HEK293T (cell line): ENCODE results near the gene MREG.
"Not testable (repeated sequence)": the region's sequence is repeated elsewhere in the genome, so short reads cannot be mapped to it uniquely, and the experiment has no call there.

Experiments
- CTCF ChIA-PET: fragments of 350-600 bp; formaldehyde crosslinking; extraction: SDS; loops from one replicate; lab custom pipeline; 2021; ENCODE audit warnings: antibody characterized with exemption, inconsistent platforms; lab: Yijun Ruan, JAX
- POLR2A ChIA-PET: fragments of 350-600 bp; formaldehyde crosslinking; extraction: SDS; loops from one replicate; lab custom pipeline; 2020; ENCODE audit warnings: antibody characterized with exemption, inconsistent platforms; lab: Yijun Ruan, JAX
- DNase-seq: peaks from one replicate; pipeline ENCODE4 v3.0.0; 2012; ENCODE audit warnings: mixed read lengths; ENCODE audit errors: extremely low spot score
- ARNT ChIP-seq: fragments of 450-650 bp; IDR thresholded peaks from 2 replicates; pipeline ENCODE4 v1.6.1; 2017; ENCODE audit warnings: mild to moderate bottlenecking
- BHLHE40 ChIP-seq: fragments of 450-650 bp; IDR thresholded peaks from 2 replicates; pipeline ENCODE4 v1.6.1; 2016; ENCODE audit warnings: mild to moderate bottlenecking, moderate library complexity, borderline replicate concordance
- CTBP1 ChIP-seq: fragments of 450-650 bp; IDR thresholded peaks from 2 replicates; pipeline ENCODE4 v1.6.1; 2016; ENCODE audit warnings: borderline replicate concordance
- ELF4 ChIP-seq: fragments of 450-650 bp; IDR thresholded peaks from 2 replicates; pipeline ENCODE4 v1.6.1; 2017; ENCODE audit warnings: antibody characterized with exemption
- FOXA1 ChIP-seq: fragments of 450-650 bp; IDR thresholded peaks from 2 replicates; pipeline ENCODE4 v1.6.1; 2016; ENCODE audit warnings: mild to moderate bottlenecking
- FOXK2 ChIP-seq: fragments of 450-650 bp; IDR thresholded peaks from 2 replicates; pipeline ENCODE4 v1.6.1; 2016; ENCODE audit warnings: mild to moderate bottlenecking
- FOXM1 ChIP-seq: fragments of 450-650 bp; IDR thresholded peaks from 2 replicates; pipeline ENCODE4 v1.6.1; 2017; ENCODE audit warnings: mild to moderate bottlenecking, borderline replicate concordance
- HDGF ChIP-seq: fragments of 450-650 bp; IDR thresholded peaks from 2 replicates; pipeline ENCODE4 v1.6.1; 2017; ENCODE audit warnings: antibody characterized with exemption, borderline replicate concordance
- L3MBTL2 ChIP-seq: fragments of 450-650 bp; conservative IDR thresholded peaks from 2 replicates; pipeline ENCODE4 v1.6.1; 2016; ENCODE audit warnings: mild to moderate bottlenecking
- LEF1 ChIP-seq: fragments of 450-650 bp; IDR thresholded peaks from 2 replicates; pipeline ENCODE4 v1.6.1; 2017; ENCODE audit warnings: mild to moderate bottlenecking, borderline replicate concordance
- NFRKB ChIP-seq: fragments of 450-650 bp; IDR thresholded peaks from 2 replicates; pipeline ENCODE4 v1.6.1; 2016; ENCODE audit warnings: mild to moderate bottlenecking, moderate library complexity
- PKNOX1 ChIP-seq: fragments of 450-650 bp; IDR thresholded peaks from 2 replicates; pipeline ENCODE4 v1.6.1; 2016
- SP1 ChIP-seq: fragments of 450-650 bp; IDR thresholded peaks from 2 replicates; pipeline ENCODE4 v1.6.1; 2017
- SUZ12 ChIP-seq: fragments of 450-650 bp; IDR thresholded peaks from 2 replicates; pipeline ENCODE4 v1.6.1; 2016; ENCODE audit warnings: mild to moderate bottlenecking
- TARDBP ChIP-seq: fragments of 450-650 bp; IDR thresholded peaks from 2 replicates; pipeline ENCODE4 v1.6.1; 2016
- ZNF384 ChIP-seq: fragments of 450-650 bp; IDR thresholded peaks from 2 replicates; pipeline ENCODE4 v1.6.1; 2016

Gene MREG

GRCh38 chr2:215979620-215980019, 33.7 kb downstream of the MREG start:
- DNase-seq = no peak
- CTCF ChIA-PET = interaction anchor here (1.2 kb wide), 1 partner anchor 43 kb away, joined by 5 read pairs; no protein-coding TSS in a partner anchor

GRCh38 chr2:215974700-215975429, 38.5 kb downstream of the MREG start:
- no peak for DNase-seq
- TF ChIP-seq SP1 (no peak), BHLHE40 (no peak), SUZ12 (no peak), TARDBP (no peak), FOXA1 (no peak), ELF4 (no peak), ARNT (no peak), NFRKB (no peak), PKNOX1 (no peak), CTBP1 (no peak)
- ChIA-PET CTCF (no interaction called here), POLR2A (no interaction called here)

More at GRCh38 chr2:215979620-215980019, 33.7 kb downstream of the MREG start:
- no peak for TF ChIP-seq FOXM1
- TF ChIP-seq CTBP1 = no peak
- no peak for TF ChIP-seq ARNT
- TF ChIP-seq FOXA1 = no peak
- no peak for TF ChIP-seq ZNF384
- TF ChIP-seq SP1 = no peak
- TF ChIP-seq ELF4 = no peak
- no peak for TF ChIP-seq NFRKB
- no peak for TF ChIP-seq SUZ12
- no peak for TF ChIP-seq LEF1
- TF ChIP-seq BHLHE40 = no peak
- TF ChIP-seq HDGF = no peak
- TF ChIP-seq PKNOX1 = no peak
- POLR2A ChIA-PET = no interaction called here

GRCh38 chr2:215973954-215974699, 39.2 kb downstream of the MREG start:
- ChIA-PET CTCF (no interaction called here), POLR2A (no interaction called here)
- DNase-seq = no peak
- no peak for TF ChIP-seq ELF4
- TF ChIP-seq SP1 = no peak
- no peak for TF ChIP-seq FOXM1
- no peak for TF ChIP-seq NFRKB
- TF ChIP-seq SUZ12 = no peak
- TF ChIP-seq BHLHE40 = no peak
- TF ChIP-seq LEF1 = no peak
- no peak for TF ChIP-seq CTBP1
- no peak for TF ChIP-seq FOXA1
- TF ChIP-seq ZNF384 = no peak
- TF ChIP-seq HDGF = no peak
- TF ChIP-seq L3MBTL2 = no peak
- no peak for TF ChIP-seq PKNOX1
- no peak for TF ChIP-seq TARDBP
- no peak for TF ChIP-seq ARNT
- TF ChIP-seq FOXK2 = no peak

- TF ChIP-seq L3MBTL2 = no peak
- no peak for TF ChIP-seq SP1
- TF ChIP-seq FOXA1 = no peak
- TF ChIP-seq FOXM1 = no peak
- no peak for TF ChIP-seq NFRKB
- no peak for TF ChIP-seq PKNOX1
- no peak for TF ChIP-seq CTBP1
- no peak for TF ChIP-seq ARNT
- no peak for TF ChIP-seq BHLHE40
- TF ChIP-seq LEF1 = no peak
- TF ChIP-seq SUZ12 = no peak
- ChIA-PET CTCF (no interaction called here), POLR2A (no interaction called here)
- DNase-seq = no peak
Observed at GRCh38 chr2:215973145-215973792, 40.1 kb downstream of the MREG start.

GRCh38 chr2:215971671-215972070, 41.7 kb downstream of the MREG start:
- no peak for DNase-seq
- ChIA-PET CTCF (no interaction called here), POLR2A (no interaction called here)
- TF ChIP-seq NFRKB (no peak), FOXK2 (no peak), HDGF (no peak), PKNOX1 (no peak), ZNF384 (no peak), FOXM1 (no peak), L3MBTL2 (no peak), SUZ12 (no peak)

GRCh38 chr2:215970894-215971293, 42.5 kb downstream of the MREG start:
- DNase-seq, POLR2A ChIA-PET, CTCF ChIA-PET: not testable (repeated sequence)
